ENCODE measurements around the gene PCDHB1. TPM values are rescaled to one million over a fixed set of nuclear protein-coding genes. Genes with fewer than 3 reads are reported as not detected.

PCDHB1 gene
- total RNA-seq, 1 experiment from 2014 or later = 0.07 TPM

GRCh38 chr5:141040093-141040770, 10.9 kb upstream of the PCDHB1 start:
- H3K9me3 ChIP-seq (ENCODE audit: low read length) = no peaks in the 10 kb centered on the region
- peak overlapping the region; percentile 79 for H3K27ac ChIP-seq (ENCODE audit: low read length)
- peak overlapping the region; percentile 87 for H2AFZ ChIP-seq (ENCODE audit: low read length)
- peak overlapping the region; percentile 82 for H3K4me3 ChIP-seq (ENCODE audit: low read length)
- TF ChIP-seq EZH2phosphoT487 (IDR thresholded peaks at IDR 0.05; ENCODE audit: borderline replicate concordance, low read length) (no peak), CTCF (conservative IDR thresholded peaks at IDR 0.05; ENCODE audit: low read depth, low read length) (peak; percentile 78), EZH2 (IDR thresholded peaks at IDR 0.05; ENCODE audit: low read length, unreplicated experiment) (no peak)
- ChIA-PET POLR2A (ENCODE audit: unreplicated experiment) (interaction anchor here (1.0 to 1.2 kb wide), 2 partner anchors 36 to 74 kb away, joined by 3 to 6 read pairs; partner anchors contain the start of gene PCDHAC2), CTCF (interaction anchor here (0.6 to 2.0 kb wide), 12 partner anchors 36 to 219 kb away, joined by 3 to 66 read pairs (median 6); partner anchors contain the start of genes PCDHA12, PCDHA13, PCDHA5 and PCDHAC1)
- no peaks in the 10 kb centered on the region for H3K79me2 ChIP-seq (ENCODE audit: low read length)
- peak overlapping the region; percentile 89 for H3K9ac ChIP-seq (ENCODE audit: low read length)
- H3K36me3 ChIP-seq (ENCODE audit: low read depth, low read length) = no peaks in the 10 kb centered on the region
- peak; percentile 79 for DNase-seq
- BruUV-seq (replicated peaks) = TSS peak; percentile 99
- H3F3A ChIP-seq (ENCODE audit: low read length, unreplicated experiment) = no peaks in the 10 kb centered on the region
- H3K4me2 ChIP-seq (ENCODE audit: low read length) = peak overlapping the region; percentile 96
- ATAC-seq = peak; percentile 72
- no peaks in the 10 kb centered on the region for H3K27me3 ChIP-seq (ENCODE audit: low read length)
- intact Hi-C loops (cut with micrococcal nuclease) = loop anchor here (1.0 kb wide), 5 partner anchors 36 to 165 kb away; partner anchors contain the start of genes PCDHA12, PCDHA13, PCDHAC1 and PCDHAC2
- H3K9me2 ChIP-seq (replicated peaks; ENCODE audit: low read length) = no peaks in the 10 kb centered on the region
- H3K4me1 ChIP-seq (ENCODE audit: insufficient read depth, low read length) = peaks cover 9% of the 10 kb centered on the region
- no peaks in the 10 kb centered on the region for H4K20me1 ChIP-seq (ENCODE audit: low read length)

- intact Hi-C loops (cut with micrococcal nuclease) = loop anchor here (1.0 kb wide), 8 partner anchors 37 to 234 kb away; partner anchors contain the start of genes PCDHA12, PCDHA13, PCDHA4 and PCDHA5
- Histone ChIP-seq H3K79me2 (ENCODE audit: low read length) (no peaks in the 10 kb centered on the region), H4K20me1 (ENCODE audit: low read length) (no peaks in the 10 kb centered on the region), H3K9me2 (replicated peaks; ENCODE audit: low read length) (no peaks in the 10 kb centered on the region), H3K36me3 (ENCODE audit: low read depth, low read length) (no peaks in the 10 kb centered on the region), H3K4me1 (ENCODE audit: insufficient read depth, low read length) (peaks cover 9% of the 10 kb centered on the region), H3K9ac (ENCODE audit: low read length) (peak overlapping the region; percentile 89), H3F3A (ENCODE audit: low read length, unreplicated experiment) (no peaks in the 10 kb centered on the region), H3K9me3 (ENCODE audit: low read length) (no peaks in the 10 kb centered on the region), H3K4me3 (ENCODE audit: low read length) (peak overlapping the region; percentile 82), H3K4me2 (ENCODE audit: low read length) (peak overlapping the region; percentile 96), H2AFZ (ENCODE audit: low read length) (peak overlapping the region; percentile 87), H3K27me3 (ENCODE audit: low read length) (no peaks in the 10 kb centered on the region), H3K27ac (ENCODE audit: low read length) (peak overlapping the region; percentile 79)
- ChIA-PET POLR2A (ENCODE audit: unreplicated experiment) (interaction anchor here (1.2 kb wide), 1 partner anchor 75 kb away, joined by 6 read pairs; the partner anchor contains the start of gene PCDHAC2), CTCF (interaction anchor here (0.6 to 2.0 kb wide), 11 partner anchors 11 to 219 kb away, joined by 3 to 66 read pairs (median 5); partner anchors contain the start of genes PCDHA12, PCDHA13, PCDHA5 and PCDHAC1)
- no TSS peak for BruUV-seq (replicated peaks)
- TF ChIP-seq EZH2phosphoT487 (IDR thresholded peaks at IDR 0.05; ENCODE audit: borderline replicate concordance, low read length) = no peak
- peak; percentile 84 for TF ChIP-seq CTCF (conservative IDR thresholded peaks at IDR 0.05; ENCODE audit: low read depth, low read length)
- TF ChIP-seq EZH2 (IDR thresholded peaks at IDR 0.05; ENCODE audit: low read length, unreplicated experiment) = no peak
- peak; percentile 95 for DNase-seq
- ATAC-seq = peak; percentile 79
Observed at GRCh38 chr5:141040771-141041426, 10.3 kb upstream of the PCDHB1 start.
